MM.1S (cell line): ENCODE results near the gene PRKCE.

Experiments used
- DNase-seq: peaks from one replicate; pipeline ENCODE4 v3.0.0-alpha.2; 2015
- H2AFZ ChIP-seq: fragments of 300-600 bp; sonication (generic); 2 replicates; pipeline ENCODE4 v1.6.0; 2016; ENCODE audit warnings: antibody characterized with exemption, low read length
- H3F3A ChIP-seq: fragments of 300-600 bp; sonication (generic); 2 replicates; pipeline ENCODE4 v1.6.1; 2016; ENCODE audit warnings: mild to moderate bottlenecking, antibody characterized with exemption, low read length, moderate library complexity, mixed read lengths; ENCODE audit not compliant: insufficient read depth
- H3K27ac ChIP-seq: fragments of 300-600 bp; sonication (generic); 2 replicates; pipeline ENCODE4 v1.5.1; 2016; ENCODE audit warnings: mild to moderate bottlenecking, low read length
- H3K27me3 ChIP-seq: fragments of 300-600 bp; sonication (generic); replicated peaks from 2 replicates; pipeline ENCODE4 v1.6.0; 2016; ENCODE audit warnings: low read length; ENCODE audit not compliant: insufficient read depth
- H3K36me3 ChIP-seq: fragments of 300-600 bp; sonication (generic); replicated peaks from 2 replicates; pipeline ENCODE4 v1.6.1; 2016; ENCODE audit warnings: mild to moderate bottlenecking, low read length, mixed read lengths; ENCODE audit not compliant: insufficient read depth
- H3K4me1 ChIP-seq: fragments of 300-600 bp; sonication (generic); 2 replicates; pipeline ENCODE4 v1.6.1; 2016; ENCODE audit warnings: low read length, mixed read lengths
- H3K4me2 ChIP-seq: fragments of 300-600 bp; sonication (generic); 2 replicates; pipeline ENCODE4 v1.6.0; 2016; ENCODE audit warnings: low read depth, low read length
- H3K4me3 ChIP-seq: fragments of 300-600 bp; sonication (generic); 2 replicates; pipeline ENCODE4 v1.5.1; 2016; ENCODE audit warnings: low read length, mixed read lengths
- H3K79me2 ChIP-seq: fragments of 300-600 bp; sonication (generic); 2 replicates; pipeline ENCODE4 v1.6.1; 2016; ENCODE audit warnings: mixed run types, low read length, mixed read lengths
- H3K9ac ChIP-seq: fragments of 300-600 bp; sonication (generic); 2 replicates; pipeline ENCODE4 v1.6.1; 2016; ENCODE audit warnings: low read length, mixed read lengths
- H3K9me2 ChIP-seq: fragments of 300-600 bp; sonication (generic); replicated peaks from 2 replicates; pipeline ENCODE4 v1.6.1; 2016; ENCODE audit warnings: mild to moderate bottlenecking, low read length, mixed read lengths; ENCODE audit not compliant: insufficient read depth
- H3K9me3 ChIP-seq: fragments of 300-600 bp; sonication (generic); replicated peaks from 2 replicates; pipeline ENCODE4 v1.6.1; 2016; ENCODE audit warnings: mild to moderate bottlenecking, low read length, mixed read lengths; ENCODE audit not compliant: insufficient read depth
- H4K20me1 ChIP-seq: fragments of 300-600 bp; sonication (generic); 2 replicates; pipeline ENCODE4 v1.6.1; 2016; ENCODE audit warnings: mild to moderate bottlenecking, low read length, moderate library complexity, mixed read lengths; ENCODE audit not compliant: insufficient read depth
- EZH2 ChIP-seq: fragments of 300-600 bp; sonication (generic); optimal IDR thresholded peaks from 2 replicates; pipeline ENCODE3; 2017; ENCODE audit warnings: low read depth, mild to moderate bottlenecking, antibody characterized with exemption, low read length, mixed read lengths
- EZH2phosphoT487 ChIP-seq: fragments of 300-600 bp; sonication (generic); IDR thresholded peaks from 2 replicates; pipeline ENCODE4 v1.6.1; 2018; ENCODE audit warnings: antibody characterized with exemption, low read length
- TF ChIP-seq, protein P1 (sequence below): fragments of 300-600 bp; sonication (generic); IDR thresholded peaks from 2 replicates; pipeline ENCODE4 v1.5.1; 2016; ENCODE audit warnings: antibody characterized with exemption, low read length, mixed read lengths

The PRKCE gene

DNA sequence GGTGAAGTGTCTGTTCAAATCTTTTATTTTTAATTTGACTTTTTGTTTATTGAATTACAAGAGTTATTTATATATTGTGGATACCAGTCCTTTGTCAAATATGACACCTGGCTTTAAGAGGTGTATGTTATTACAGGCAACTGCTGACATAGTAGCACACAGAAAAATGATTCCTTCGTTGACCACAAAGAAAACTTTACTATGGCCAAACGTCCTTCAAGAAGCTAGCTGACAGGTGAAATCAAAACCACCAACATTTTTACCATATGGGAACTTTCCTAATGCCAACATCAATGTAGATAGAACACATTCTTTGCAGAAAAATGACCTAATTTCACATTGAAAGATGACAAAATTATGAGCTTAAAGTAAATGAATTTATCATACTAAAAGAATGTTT is 34.0 kb upstream of the PRKCE start:
- Histone ChIP-seq H4K20me1 (no peaks in the 10 kb centered on the region), H3K4me1 (peaks cover 32% of the 10 kb centered on the region), H3K4me3 (no peak overlapping the region), H3K27me3 (no peaks in the 10 kb centered on the region), H3K79me2 (no peaks in the 10 kb centered on the region), H3K9me3 (no peaks in the 10 kb centered on the region), H3K27ac (peak overlapping the region; percentile 67), H2AFZ (no peak overlapping the region), H3K9me2 (no peaks in the 10 kb centered on the region), H3F3A (peaks cover 9% of the 10 kb centered on the region; the same call in 1 of the 2 replicates), H3K36me3 (no peaks in the 10 kb centered on the region), H3K9ac (no peak overlapping the region), H3K4me2 (peak overlapping the region; percentile 24)
- TF ChIP-seq EZH2phosphoT487 (no peak), EZH2 (no peak)
- TF ChIP-seq, protein P1, sequence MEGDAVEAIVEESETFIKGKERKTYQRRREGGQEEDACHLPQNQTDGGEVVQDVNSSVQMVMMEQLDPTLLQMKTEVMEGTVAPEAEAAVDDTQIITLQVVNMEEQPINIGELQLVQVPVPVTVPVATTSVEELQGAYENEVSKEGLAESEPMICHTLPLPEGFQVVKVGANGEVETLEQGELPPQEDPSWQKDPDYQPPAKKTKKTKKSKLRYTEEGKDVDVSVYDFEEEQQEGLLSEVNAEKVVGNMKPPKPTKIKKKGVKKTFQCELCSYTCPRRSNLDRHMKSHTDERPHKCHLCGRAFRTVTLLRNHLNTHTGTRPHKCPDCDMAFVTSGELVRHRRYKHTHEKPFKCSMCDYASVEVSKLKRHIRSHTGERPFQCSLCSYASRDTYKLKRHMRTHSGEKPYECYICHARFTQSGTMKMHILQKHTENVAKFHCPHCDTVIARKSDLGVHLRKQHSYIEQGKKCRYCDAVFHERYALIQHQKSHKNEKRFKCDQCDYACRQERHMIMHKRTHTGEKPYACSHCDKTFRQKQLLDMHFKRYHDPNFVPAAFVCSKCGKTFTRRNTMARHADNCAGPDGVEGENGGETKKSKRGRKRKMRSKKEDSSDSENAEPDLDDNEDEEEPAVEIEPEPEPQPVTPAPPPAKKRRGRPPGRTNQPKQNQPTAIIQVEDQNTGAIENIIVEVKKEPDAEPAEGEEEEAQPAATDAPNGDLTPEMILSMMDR: no peak
- peak; percentile 86 for DNase-seq

DNA sequence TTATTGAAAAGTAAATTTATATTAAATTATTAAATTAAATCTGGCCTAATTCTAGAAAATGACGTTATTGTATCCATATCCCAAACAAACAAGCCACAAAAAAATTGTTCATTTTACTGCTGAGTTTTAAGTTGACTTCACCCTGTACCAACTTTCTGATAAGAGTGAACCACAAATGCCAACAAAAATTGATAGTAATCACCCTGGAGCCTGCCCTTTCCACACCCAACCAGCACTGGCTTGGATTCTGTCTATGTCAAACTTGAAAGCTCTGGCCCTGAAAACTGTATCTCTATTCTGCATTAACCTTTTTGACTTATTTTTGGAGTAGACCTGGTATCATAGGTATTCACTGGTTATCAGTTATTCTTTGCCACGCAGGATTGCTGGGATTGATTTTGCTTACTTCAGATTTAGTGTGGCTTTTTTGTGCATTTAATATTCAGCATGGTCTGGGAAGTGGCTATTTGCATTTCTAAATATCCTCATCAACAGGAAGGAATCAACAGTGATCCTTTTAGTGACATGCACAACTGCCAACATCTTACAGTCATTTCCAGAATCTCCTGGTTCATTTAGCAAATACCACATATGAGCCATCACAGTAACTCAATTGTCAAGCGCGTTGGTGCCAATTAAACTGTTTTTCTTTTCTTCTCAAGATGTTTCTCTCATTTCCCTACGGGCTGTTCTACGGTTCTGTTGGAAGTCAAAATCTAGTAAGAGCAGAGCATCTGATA is 29.0 kb upstream of the PRKCE start:
- Histone ChIP-seq H3K4me1 (peaks cover 16% of the 10 kb centered on the region), H3K27ac (no peak overlapping the region), H4K20me1 (no peaks in the 10 kb centered on the region), H3K79me2 (no peaks in the 10 kb centered on the region), H3F3A (peaks cover 5% of the 10 kb centered on the region; the same call in 1 of the 2 replicates), H2AFZ (no peak overlapping the region), H3K9ac (no peak overlapping the region), H3K9me3 (no peaks in the 10 kb centered on the region), H3K36me3 (no peaks in the 10 kb centered on the region), H3K27me3 (no peaks in the 10 kb centered on the region), H3K4me3 (no peak overlapping the region), H3K4me2 (no peak overlapping the region), H3K9me2 (no peaks in the 10 kb centered on the region)
- TF ChIP-seq, protein P1: no peak
- no peak for TF ChIP-seq EZH2
- no peak for TF ChIP-seq EZH2phosphoT487
- no peak for DNase-seq

DNA sequence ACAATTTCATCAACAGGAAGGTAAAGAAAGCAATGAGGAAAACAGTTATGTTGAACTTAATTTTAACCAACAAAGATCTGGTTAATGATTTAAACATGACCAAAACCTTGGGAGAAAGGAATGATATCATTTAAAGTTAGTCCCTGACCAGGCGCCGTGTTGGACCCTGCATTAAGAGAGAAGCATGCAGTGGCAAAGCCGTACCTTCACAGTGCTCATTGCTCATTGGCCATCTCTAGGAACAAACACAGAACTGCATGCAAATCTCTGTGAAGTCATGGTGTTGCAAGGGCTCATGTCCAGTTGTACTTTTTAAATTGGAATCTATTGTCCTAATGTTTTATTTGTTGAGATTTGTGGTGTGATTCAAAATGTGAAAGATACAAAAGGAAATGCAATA is 28.4 kb upstream of the PRKCE start:
- H3K4me3 ChIP-seq: no peak overlapping the region
- no peaks in the 10 kb centered on the region for H3K27me3 ChIP-seq
- no peaks in the 10 kb centered on the region for H4K20me1 ChIP-seq
- TF ChIP-seq, protein P1: no peak
- TF ChIP-seq EZH2phosphoT487 (no peak), EZH2 (no peak)
- H3K9me2 ChIP-seq: no peaks in the 10 kb centered on the region
- no peak overlapping the region for H2AFZ ChIP-seq
- no peaks in the 10 kb centered on the region for H3K79me2 ChIP-seq
- H3K27ac ChIP-seq: no peak overlapping the region
- DNase-seq: no peak
- H3K9ac ChIP-seq: no peak overlapping the region
- H3K4me1 ChIP-seq: peaks cover 11% of the 10 kb centered on the region
- no peaks in the 10 kb centered on the region for H3K9me3 ChIP-seq
- H3K4me2 ChIP-seq: no peak overlapping the region
- H3F3A ChIP-seq: no peaks in the 10 kb centered on the region
- H3K36me3 ChIP-seq: no peaks in the 10 kb centered on the region
